ENCODE results near the gene LYZL4. TPM values are rescaled to one million over a fixed set of nuclear protein-coding genes. Genes with fewer than 3 reads are reported as not detected.

Gene LYZL4, protein sequence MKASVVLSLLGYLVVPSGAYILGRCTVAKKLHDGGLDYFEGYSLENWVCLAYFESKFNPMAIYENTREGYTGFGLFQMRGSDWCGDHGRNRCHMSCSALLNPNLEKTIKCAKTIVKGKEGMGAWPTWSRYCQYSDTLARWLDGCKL
- 4.3 and 5.4 TPM in 2 replicates for total RNA-seq
- polyA plus RNA-seq, result 4.9 and 6.9 TPM in 2 replicates

DNA sequence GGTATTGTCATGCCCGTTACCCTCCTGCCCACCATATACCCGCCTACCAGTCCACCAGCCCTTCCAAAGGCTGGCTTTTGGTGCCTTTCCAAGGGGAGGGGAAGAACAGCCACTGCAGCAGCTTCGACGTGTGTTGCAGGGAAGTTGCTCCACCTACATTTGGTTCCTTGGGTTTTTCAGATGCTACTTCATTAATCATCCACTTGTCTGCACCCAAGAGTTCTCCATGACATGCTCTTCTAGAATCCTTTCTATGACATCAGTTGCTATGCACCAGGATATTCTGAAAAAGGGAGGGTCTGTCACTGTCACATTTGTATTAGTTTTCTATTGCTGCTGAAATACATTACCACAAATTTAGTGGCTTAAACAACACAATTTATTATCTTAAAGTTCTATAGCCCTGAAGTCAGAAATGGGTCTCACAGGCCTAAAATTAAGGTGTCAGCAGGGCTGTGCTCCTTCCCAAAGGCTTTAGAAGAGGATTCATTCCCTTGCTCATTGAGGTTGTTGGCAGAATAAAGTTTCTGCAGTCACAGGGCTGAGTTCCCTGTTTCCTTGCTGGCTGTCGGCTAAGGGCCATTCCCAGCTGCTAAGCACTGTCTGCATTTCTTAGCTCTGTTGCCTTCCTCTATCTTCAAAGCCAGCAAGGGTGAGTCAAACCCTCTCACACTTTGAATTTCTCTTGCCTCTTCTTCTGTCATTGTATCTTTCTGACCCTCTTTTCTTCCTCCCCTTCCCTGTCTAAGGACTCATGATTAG lies at the start of gene LYZL4:
TSS of gene LYZL4 (minus strand) at position 241 of the 762 bp plus-strand sequence. CDS start 3,359 bp downstream, outside the sequence.
- H3K9me3 ChIP-seq (ENCODE audit: low read depth), result no peaks in the 10 kb centered on the region

DNA sequence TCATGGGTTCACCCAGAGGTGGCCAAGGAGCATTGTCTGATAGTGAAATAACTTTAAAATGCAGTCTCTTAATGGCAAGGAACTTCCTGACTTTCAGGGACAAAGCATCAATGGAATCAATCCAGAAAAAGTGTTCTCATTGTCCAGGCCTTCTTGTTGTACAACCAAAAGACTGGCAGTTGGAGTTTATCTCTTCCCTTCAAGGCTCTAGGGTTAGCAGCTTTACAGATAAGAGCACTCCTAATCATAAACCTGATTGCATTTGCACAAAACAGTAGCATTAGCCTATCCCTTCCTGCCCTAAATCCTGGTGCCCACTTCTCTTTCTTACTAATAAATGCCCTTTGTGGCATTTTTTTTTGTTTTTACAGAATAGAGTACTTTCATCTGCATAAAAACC lies 48.7 kb upstream of the LYZL4 start:
- H3K4me3 ChIP-seq, result no peak overlapping the region

More for the DNA sequence above, at the start of gene LYZL4:
- H3K27me3 ChIP-seq, result no peaks in the 10 kb centered on the region
- peak within 1 kb of the TSS; percentile 75 for H3K27ac ChIP-seq
- H3K4me3 ChIP-seq, result no peak within 1 kb of the TSS
- no peaks in the 10 kb centered on the region for H3K36me3 ChIP-seq
- TF ChIP-seq, protein P1, sequence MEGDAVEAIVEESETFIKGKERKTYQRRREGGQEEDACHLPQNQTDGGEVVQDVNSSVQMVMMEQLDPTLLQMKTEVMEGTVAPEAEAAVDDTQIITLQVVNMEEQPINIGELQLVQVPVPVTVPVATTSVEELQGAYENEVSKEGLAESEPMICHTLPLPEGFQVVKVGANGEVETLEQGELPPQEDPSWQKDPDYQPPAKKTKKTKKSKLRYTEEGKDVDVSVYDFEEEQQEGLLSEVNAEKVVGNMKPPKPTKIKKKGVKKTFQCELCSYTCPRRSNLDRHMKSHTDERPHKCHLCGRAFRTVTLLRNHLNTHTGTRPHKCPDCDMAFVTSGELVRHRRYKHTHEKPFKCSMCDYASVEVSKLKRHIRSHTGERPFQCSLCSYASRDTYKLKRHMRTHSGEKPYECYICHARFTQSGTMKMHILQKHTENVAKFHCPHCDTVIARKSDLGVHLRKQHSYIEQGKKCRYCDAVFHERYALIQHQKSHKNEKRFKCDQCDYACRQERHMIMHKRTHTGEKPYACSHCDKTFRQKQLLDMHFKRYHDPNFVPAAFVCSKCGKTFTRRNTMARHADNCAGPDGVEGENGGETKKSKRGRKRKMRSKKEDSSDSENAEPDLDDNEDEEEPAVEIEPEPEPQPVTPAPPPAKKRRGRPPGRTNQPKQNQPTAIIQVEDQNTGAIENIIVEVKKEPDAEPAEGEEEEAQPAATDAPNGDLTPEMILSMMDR (IDR thresholded peaks at IDR 0.05; ENCODE audit: low read depth, low read length), result no peak
- H3K4me1 ChIP-seq (ENCODE audit: low read depth), result peaks cover 24% of the 10 kb centered on the region
- DNase-seq (ENCODE audit: low read depth in 1 of 2, low spot score in 1 of 2), result peak in 1 of 2 donors; percentile 61

DNA sequence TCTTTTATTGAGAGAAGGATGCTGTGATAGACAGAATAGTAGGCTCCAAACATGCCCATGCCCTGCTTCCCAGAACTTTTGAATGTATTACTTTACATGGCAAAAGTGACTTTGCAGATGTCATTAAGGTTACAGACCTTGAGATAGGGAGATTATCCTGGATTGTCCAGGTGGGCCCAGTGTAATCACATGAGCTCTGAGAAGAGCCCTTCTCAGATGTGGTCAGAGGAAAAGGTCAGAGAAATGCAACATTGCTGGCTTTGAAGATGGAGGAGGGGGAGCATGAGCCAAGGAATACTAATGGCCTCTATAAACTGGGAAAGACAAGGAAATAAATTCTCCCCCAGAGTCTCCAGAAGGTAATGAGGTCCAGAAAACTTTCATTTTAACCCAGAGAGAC lies 45.8 kb upstream of the LYZL4 start:
- Histone ChIP-seq H3K9me3 (ENCODE audit: low read depth) (no peaks in the 10 kb centered on the region), H3K36me3 (no peaks in the 10 kb centered on the region), H3K27ac (no peak overlapping the region), H3K4me3 (no peak overlapping the region), H3K4me1 (ENCODE audit: low read depth) (no peaks in the 10 kb centered on the region), H3K27me3 (no peaks in the 10 kb centered on the region)
- TF ChIP-seq, protein P1 (IDR thresholded peaks at IDR 0.05; ENCODE audit: low read depth, low read length), result no peak
- no peak for DNase-seq (ENCODE audit: low read depth in 1 of 2, low spot score in 1 of 2)

More for the DNA sequence above, 48.7 kb upstream of the LYZL4 start:
- Histone ChIP-seq H3K27ac (no peak overlapping the region), H3K4me1 (ENCODE audit: low read depth) (no peaks in the 10 kb centered on the region), H3K36me3 (no peaks in the 10 kb centered on the region), H3K9me3 (ENCODE audit: low read depth) (no peaks in the 10 kb centered on the region), H3K27me3 (no peaks in the 10 kb centered on the region)
- no peak for DNase-seq (ENCODE audit: low read depth in 1 of 2, low spot score in 1 of 2)
- TF ChIP-seq, protein P1 (IDR thresholded peaks at IDR 0.05; ENCODE audit: low read depth, low read length), result no peak

DNA sequence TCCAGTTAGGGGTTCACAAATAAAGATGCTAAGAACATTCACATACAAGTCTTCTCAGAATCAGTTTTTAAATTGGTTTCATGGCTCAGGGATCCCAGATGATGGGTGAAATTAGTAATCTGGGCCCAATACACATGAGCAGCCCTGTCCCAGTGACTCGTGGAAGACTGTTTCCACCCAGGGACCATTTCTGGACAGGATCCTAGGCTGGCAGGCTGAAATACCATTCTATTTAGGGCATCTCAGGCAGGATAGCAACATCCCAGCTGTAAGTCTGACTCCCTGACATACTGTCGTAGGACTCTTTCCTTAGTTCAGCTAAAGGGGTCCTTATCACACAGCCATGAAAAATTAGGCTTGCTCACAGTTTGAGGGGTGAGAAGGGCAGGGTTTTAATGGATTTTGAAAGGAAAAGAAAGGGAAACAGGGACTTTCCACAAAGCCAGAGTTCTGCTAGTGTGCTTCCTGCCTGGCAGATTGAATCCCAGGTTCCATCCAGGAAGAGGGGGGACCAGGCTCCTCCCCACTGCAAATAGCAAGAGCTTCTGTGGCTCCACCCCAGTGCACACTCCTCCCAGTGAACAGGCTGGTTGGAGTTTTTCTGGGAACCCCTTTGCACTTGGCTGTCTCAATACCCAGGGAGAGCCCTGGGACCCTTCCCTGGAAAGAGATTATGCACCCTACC lies 41.3 kb upstream of the LYZL4 start:
- H3K4me1 ChIP-seq (ENCODE audit: low read depth), result no peaks in the 10 kb centered on the region
- no peak overlapping the region for H3K27ac ChIP-seq
- no peaks in the 10 kb centered on the region for H3K27me3 ChIP-seq
- H3K4me3 ChIP-seq, result no peak overlapping the region
- H3K36me3 ChIP-seq, result no peaks in the 10 kb centered on the region
- no peaks in the 10 kb centered on the region for H3K9me3 ChIP-seq (ENCODE audit: low read depth)
- peak in 1 of 2 donors; percentile 16 for DNase-seq (ENCODE audit: low read depth in 1 of 2, low spot score in 1 of 2)
- TF ChIP-seq, protein P1 (IDR thresholded peaks at IDR 0.05; ENCODE audit: low read depth, low read length), result no peak

DNA sequence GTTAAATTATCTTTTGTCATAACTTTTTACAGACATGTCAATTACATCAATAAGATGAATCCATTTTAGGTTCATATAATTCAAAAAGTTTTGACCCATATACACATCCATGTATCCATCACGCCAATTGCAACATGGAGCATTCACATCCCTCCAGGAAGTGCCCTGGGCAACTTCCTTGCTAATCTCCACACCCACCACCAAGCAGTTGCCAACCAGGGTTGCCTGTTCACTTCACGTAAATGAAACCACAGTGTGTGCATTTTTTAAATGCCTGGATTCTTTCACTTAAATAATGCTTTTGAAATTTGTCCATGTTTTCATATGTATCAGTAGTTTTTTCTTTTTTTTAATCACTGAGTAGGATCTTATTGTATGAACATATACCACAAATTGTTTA lies 40.7 kb upstream of the LYZL4 start:
- H3K4me1 ChIP-seq (ENCODE audit: low read depth), result no peaks in the 10 kb centered on the region
- no peaks in the 10 kb centered on the region for H3K9me3 ChIP-seq (ENCODE audit: low read depth)
- H3K27me3 ChIP-seq, result no peaks in the 10 kb centered on the region

More for the DNA sequence above, 40.7 kb upstream of the LYZL4 start:
- DNase-seq (ENCODE audit: low read depth in 1 of 2, low spot score in 1 of 2), result peak in 1 of 2 donors; percentile 20
- TF ChIP-seq, protein P1 (IDR thresholded peaks at IDR 0.05; ENCODE audit: low read depth, low read length), result no peak
- Histone ChIP-seq H3K4me3 (no peak overlapping the region), H3K36me3 (no peaks in the 10 kb centered on the region), H3K27ac (no peak overlapping the region)
